ENCODE data around the gene PTPN22. TPM values are rescaled to one million over a fixed set of nuclear protein-coding genes. Genes with fewer than 3 reads are reported as not detected.

The PTPN22 gene
- total RNA-seq, 2 experiments from 2014 or later: 42.4 to 52.6 TPM

DNA sequence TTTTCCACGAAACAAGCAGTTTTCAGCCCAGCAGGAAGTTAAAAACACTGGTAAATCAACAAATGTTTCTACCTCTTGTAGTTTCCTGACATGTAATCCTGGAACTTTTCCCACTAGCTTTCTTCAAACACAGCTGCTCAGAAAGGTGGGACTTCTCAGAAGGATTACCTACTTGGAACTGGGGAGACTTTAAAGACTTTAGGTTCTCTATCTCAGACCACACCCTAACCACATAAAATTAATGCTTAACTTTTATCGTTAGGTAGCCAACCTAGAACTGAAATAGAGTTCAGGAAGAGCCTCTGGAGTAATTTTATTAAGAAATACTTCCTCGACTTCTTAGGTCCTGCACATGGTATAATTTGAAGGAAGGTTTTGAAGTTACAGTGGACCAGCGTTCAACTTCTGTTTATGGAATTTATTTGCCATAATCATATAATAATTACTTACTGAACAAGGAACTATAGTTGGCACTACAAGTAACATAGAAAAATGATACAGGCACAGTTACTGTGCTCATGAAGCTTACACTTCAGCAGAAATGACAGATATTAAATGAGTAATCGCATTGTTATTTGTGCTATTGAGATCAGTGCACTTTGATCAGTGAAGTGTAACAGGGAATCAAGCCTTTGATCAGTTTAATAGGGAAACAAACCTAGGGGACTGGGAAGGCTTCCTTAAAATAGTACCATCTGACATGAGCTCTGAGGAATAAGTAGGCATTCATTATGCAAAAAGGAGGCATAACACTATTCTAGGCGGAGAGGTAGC is 16.1 kb upstream of the PTPN22 start, which contains the start of gene BCL2L15:
BCL2L15 (minus strand) TSS at position 180 of the 774 bp plus-strand sequence. CDS start 206 bp downstream, outside the sequence.
- Mint-ChIP-seq H3K4me3 (no peak within 1 kb of the TSS), H3K4me1 (peaks cover 13% of the 10 kb centered on the region), H3K36me3 (ENCODE audit: low read depth) (peaks cover 4% of the 10 kb centered on the region), H3K27me3 (no peaks in the 10 kb centered on the region), H3K27ac (no peak within 1 kb of the TSS), H3K9me3 (ENCODE audit: low read depth) (no peaks in the 10 kb centered on the region)
- ChIA-PET POLR2A (no interaction called here), CTCF (interaction anchor here (1.0 kb wide), 2 partner anchors 52 to 59 kb away, joined by 3 read pairs; no protein-coding TSS in a partner anchor)
- intact Hi-C loops (cut with DNase I, micrococcal nuclease): no loop called here
- DNase-seq (no peak), ATAC-seq (no peak)

- ChIA-PET POLR2A (interaction anchor here (0.6 to 0.7 kb wide), 2 partner anchors 17 to 18 kb away, joined by 4 to 5 read pairs; partner anchors contain the start of genes AP4B1 and DCLRE1B), CTCF (interaction anchor here (0.7 to 1.0 kb wide), 3 partner anchors 12 to 60 kb away, joined by 3 to 4 read pairs (median 3); no protein-coding TSS in a partner anchor)
- ATAC-seq (no peak), DNase-seq (no peak)
- H3K36me3 Mint-ChIP-seq (ENCODE audit: low read depth): no peaks in the 10 kb centered on the region
- no peaks in the 10 kb centered on the region for H3K9me3 Mint-ChIP-seq (ENCODE audit: low read depth)
- H3K27ac Mint-ChIP-seq: no peak overlapping the region
- intact Hi-C loops (cut with DNase I, micrococcal nuclease): no loop called here
- peaks cover 13% of the 10 kb centered on the region for H3K4me1 Mint-ChIP-seq
- no peak overlapping the region for H3K4me3 Mint-ChIP-seq
- H3K27me3 Mint-ChIP-seq: no peaks in the 10 kb centered on the region
Measured at GRCh38 chr1:113886417-113887401, 15.2 kb upstream of the PTPN22 start.

- peaks cover 24% of the 10 kb centered on the region for H3K4me1 Mint-ChIP-seq
- ChIA-PET CTCF (interaction anchor here (0.8 to 1.6 kb wide), 3 partner anchors 12 to 45 kb away, joined by 3 to 5 read pairs (median 4); no protein-coding TSS in a partner anchor), POLR2A (no interaction called here)
- ATAC-seq: no peak
- intact Hi-C loops (cut with DNase I, micrococcal nuclease): no loop called here
- H3K27me3 Mint-ChIP-seq: no peaks in the 10 kb centered on the region
- DNase-seq: no peak
- H3K36me3 Mint-ChIP-seq (ENCODE audit: low read depth): no peaks in the 10 kb centered on the region
- H3K27ac Mint-ChIP-seq: no peak overlapping the region
- no peaks in the 10 kb centered on the region for H3K9me3 Mint-ChIP-seq (ENCODE audit: low read depth)
- H3K4me3 Mint-ChIP-seq: no peak overlapping the region
Measured at GRCh38 chr1:113881661-113882060, 10.1 kb upstream of the PTPN22 start.

DNA sequence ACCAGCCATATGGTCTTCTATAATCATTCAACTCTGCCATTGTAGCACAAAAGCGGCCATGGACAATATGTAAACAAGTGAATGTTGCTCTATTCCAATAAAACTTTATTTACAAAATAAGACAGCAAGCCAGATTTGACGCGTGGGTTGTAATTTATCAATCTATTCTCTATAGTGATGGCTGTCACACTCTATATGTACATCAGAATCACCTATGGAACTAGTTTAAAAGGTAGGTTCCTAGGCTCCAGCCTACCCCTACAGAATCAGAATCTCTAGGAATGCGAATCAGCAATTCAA is 8.2 kb upstream of the PTPN22 start:
- H3K4me1 Mint-ChIP-seq: peaks cover 37% of the 10 kb centered on the region
- ChIA-PET POLR2A (interaction anchor here (0.6 to 0.7 kb wide), 2 partner anchors 10 to 11 kb away, joined by 3 read pairs; no protein-coding TSS in a partner anchor), CTCF (interaction anchor here (0.9 kb wide), 1 partner anchor 20 kb away, joined by 3 read pairs; no protein-coding TSS in a partner anchor)
- no peaks in the 10 kb centered on the region for H3K27me3 Mint-ChIP-seq
- no peaks in the 10 kb centered on the region for H3K9me3 Mint-ChIP-seq (ENCODE audit: low read depth)
- intact Hi-C loops (cut with DNase I, micrococcal nuclease): loop anchor here in 1 of 2 experiments (10.0 kb wide), 1 partner anchor 835 kb away; the partner anchor contains the start of gene NRAS
- ATAC-seq (no peak), DNase-seq (no peak)
- no peak overlapping the region for H3K27ac Mint-ChIP-seq
- no peak overlapping the region for H3K4me3 Mint-ChIP-seq
- H3K36me3 Mint-ChIP-seq (ENCODE audit: low read depth): no peaks in the 10 kb centered on the region

DNA sequence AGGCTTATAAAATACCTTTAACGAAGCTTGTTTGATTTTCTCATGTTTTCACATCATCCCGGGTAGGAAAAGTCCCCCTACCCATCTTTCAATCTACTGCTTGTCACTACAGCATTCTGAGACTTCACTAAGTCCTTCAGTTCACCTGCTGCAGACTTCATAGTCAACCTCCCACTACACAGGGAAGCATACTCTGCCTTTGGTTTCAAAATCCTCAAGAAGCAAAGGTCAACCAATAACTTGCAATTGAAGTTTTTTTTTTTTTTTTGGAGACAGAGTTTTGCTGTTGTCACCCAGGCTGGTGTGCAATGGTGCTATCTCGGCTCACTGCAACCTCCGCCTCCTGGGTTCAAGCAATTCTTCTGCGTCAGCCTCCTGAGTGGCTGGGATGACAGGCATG is 4.7 kb upstream of the PTPN22 start:
- Mint-ChIP-seq H3K9me3 (ENCODE audit: low read depth) (no peaks in the 10 kb centered on the region), H3K4me3 (no peak overlapping the region), H3K27ac (no peak overlapping the region), H3K27me3 (no peaks in the 10 kb centered on the region), H3K4me1 (peaks cover 58% of the 10 kb centered on the region), H3K36me3 (ENCODE audit: low read depth) (no peaks in the 10 kb centered on the region)
- ATAC-seq (no peak), DNase-seq (no peak)
- CTCF ChIA-PET: interaction anchor here (1.2 kb wide), 1 partner anchor 41 kb away, joined by 3 read pairs; no protein-coding TSS in a partner anchor
- POLR2A ChIA-PET: interaction anchor here (0.5 to 1.2 kb wide), 3 partner anchors 13 to 28 kb away, joined by 3 to 8 read pairs (median 4); partner anchors contain the start of gene AP4B1
- intact Hi-C loops (cut with DNase I, micrococcal nuclease): loop anchor here in 1 of 2 experiments (10.0 kb wide), 1 partner anchor 839 kb away; the partner anchor contains the start of gene NRAS

- Mint-ChIP-seq H3K27ac (peak overlapping the region; percentile 20), H3K4me1 (peaks cover 53% of the 10 kb centered on the region), H3K9me3 (ENCODE audit: low read depth) (no peaks in the 10 kb centered on the region), H3K36me3 (ENCODE audit: low read depth) (no peaks in the 10 kb centered on the region), H3K27me3 (no peaks in the 10 kb centered on the region), H3K4me3 (no peak overlapping the region)
- no peak for ATAC-seq
- intact Hi-C loops (cut with DNase I, micrococcal nuclease): loop anchor here in 1 of 2 experiments (10.0 kb wide), 1 partner anchor 839 kb away; the partner anchor contains the start of gene NRAS
- ChIA-PET CTCF (interaction anchor here (0.7 to 2.2 kb wide), 4 partner anchors 20 to 41 kb away, joined by 3 to 15 read pairs (median 3); partner anchors contain the start of genes AP4B1 and DCLRE1B), POLR2A (interaction anchor here (0.5 to 1.2 kb wide), 4 partner anchors 13 to 63 kb away, joined by 3 to 8 read pairs (median 4); partner anchors contain the start of genes AP4B1 and RSBN1)
- DNase-seq: no peak
Measured at GRCh38 chr1:113875714-113876113, 4.2 kb upstream of the PTPN22 start.

GRCh38 chr1:113874012-113874879 is 2.7 kb upstream of the PTPN22 start:
- ChIA-PET POLR2A (no interaction called here), CTCF (interaction anchor here (0.6 to 2.2 kb wide), 3 partner anchors 30 to 84 kb away, joined by 3 to 15 read pairs (median 4); partner anchors contain the start of genes AP4B1 and DCLRE1B)
- H3K4me3 Mint-ChIP-seq: peak overlapping the region; percentile 18
- H3K27ac Mint-ChIP-seq: peak overlapping the region; percentile 93
- no peaks in the 10 kb centered on the region for H3K9me3 Mint-ChIP-seq (ENCODE audit: low read depth)
- intact Hi-C loops (cut with DNase I, micrococcal nuclease): loop anchor here in 1 of 2 experiments (5.0 to 10.0 kb wide), 2 partner anchors 62 to 841 kb away; partner anchors contain the start of genes NRAS and RSBN1
- peaks cover 60% of the 10 kb centered on the region for H3K4me1 Mint-ChIP-seq
- ATAC-seq (peak; percentile 57), DNase-seq (peak; percentile 41)
- H3K36me3 Mint-ChIP-seq (ENCODE audit: low read depth): peaks cover 4% of the 10 kb centered on the region
- no peaks in the 10 kb centered on the region for H3K27me3 Mint-ChIP-seq

DNA sequence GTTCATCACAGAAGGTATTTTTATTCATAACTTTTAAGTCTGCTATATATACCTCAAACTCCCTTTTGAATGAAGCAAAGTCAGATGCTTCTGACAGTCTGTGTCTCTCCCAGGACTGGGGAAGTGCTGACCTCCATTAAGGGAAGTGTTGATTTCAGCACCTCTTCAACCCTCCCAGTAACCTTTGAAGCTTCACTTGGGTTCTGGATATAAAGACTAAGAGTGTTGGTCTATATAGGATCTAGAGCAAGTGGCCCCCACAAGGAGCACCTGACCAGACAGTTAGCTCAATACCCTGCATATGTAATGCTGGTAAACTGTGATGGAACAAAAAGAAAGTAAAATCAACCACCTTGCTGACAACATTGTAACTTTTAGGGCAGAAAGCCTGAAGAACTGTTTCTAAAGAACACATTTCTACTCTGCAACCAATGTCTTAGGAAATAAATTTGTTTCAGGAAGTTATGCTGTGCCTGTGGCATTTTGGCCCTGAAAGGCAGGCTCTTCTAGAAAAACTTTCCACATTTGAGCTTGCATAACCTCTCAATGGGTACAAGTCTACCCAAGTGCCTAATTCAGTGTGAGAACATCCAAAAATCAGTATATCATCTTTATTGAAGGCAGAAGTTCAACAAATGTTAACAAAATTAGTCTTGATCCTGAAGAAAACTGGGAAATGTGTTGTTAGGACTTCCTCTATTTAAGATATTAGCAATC is 865 bp upstream of the PTPN22 start:
- ChIA-PET CTCF (interaction anchor here (0.7 to 0.9 kb wide), 2 partner anchors 12 to 57 kb away, joined by 3 to 6 read pairs; partner anchors contain the start of gene HIPK1), POLR2A (no interaction called here)
- DNase-seq (peak; percentile 28), ATAC-seq (peak; percentile 14)
- intact Hi-C loops (cut with DNase I, micrococcal nuclease): loop anchor here in 1 of 2 experiments (5.0 to 10.0 kb wide), 2 partner anchors 60 to 842 kb away; partner anchors contain the start of genes NRAS and RSBN1
- Mint-ChIP-seq H3K4me1 (peaks cover 69% of the 10 kb centered on the region), H3K27me3 (no peaks in the 10 kb centered on the region), H3K27ac (peak overlapping the region; percentile 99), H3K4me3 (peak overlapping the region; percentile 84), H3K9me3 (ENCODE audit: low read depth) (no peaks in the 10 kb centered on the region), H3K36me3 (ENCODE audit: low read depth) (peaks cover 11% of the 10 kb centered on the region)

DNA sequence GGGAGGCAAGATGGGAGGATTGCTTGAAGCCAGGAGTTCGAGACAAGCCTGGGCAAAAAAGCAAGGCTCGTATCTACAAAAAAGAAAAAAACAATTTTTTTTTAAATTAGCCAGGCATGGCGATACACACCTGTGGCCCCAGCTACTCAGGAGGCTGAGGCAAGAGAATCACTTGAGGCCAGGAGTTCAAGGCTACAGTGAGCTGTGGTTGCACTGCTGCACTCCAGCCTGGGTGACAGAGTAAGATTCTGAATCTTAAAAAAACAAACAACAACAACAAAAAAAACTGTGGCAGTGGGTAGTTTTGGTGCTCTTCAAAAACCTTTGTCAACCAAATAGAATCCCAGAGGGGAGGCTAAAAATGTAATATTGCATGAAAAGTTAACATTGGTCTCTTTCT is 734 bp downstream of the PTPN22 start:
- ChIA-PET CTCF (interaction anchor here (1.0 to 3.4 kb wide), 6 partner anchors 11 to 60 kb away, joined by 3 to 14 read pairs (median 7); partner anchors contain the start of genes AP4B1, DCLRE1B and HIPK1), POLR2A (interaction anchor here (1.0 to 2.6 kb wide), 5 partner anchors 11 to 69 kb away, joined by 3 to 11 read pairs (median 4); partner anchors contain the start of genes AP4B1 and HIPK1)
- H3K36me3 Mint-ChIP-seq (ENCODE audit: low read depth): peaks cover 11% of the 10 kb centered on the region
- DNase-seq (peak; percentile 50), ATAC-seq (no peak)
- H3K4me1 Mint-ChIP-seq: peaks cover 70% of the 10 kb centered on the region
- H3K4me3 Mint-ChIP-seq: peak overlapping the region; percentile 84
- intact Hi-C loops (cut with DNase I, micrococcal nuclease): loop anchor here (1.0 to 10.0 kb wide), 11 partner anchors 32 to 1252 kb away; partner anchors contain the start of genes RSBN1 (in 2 of the 2), AP4B1 (in 1 of the 2), CAPZA1 (in 1 of the 2) and DCLRE1B (in 1 of the 2)
- H3K27ac Mint-ChIP-seq: peak overlapping the region; percentile 99
- no peaks in the 10 kb centered on the region for H3K27me3 Mint-ChIP-seq
- no peaks in the 10 kb centered on the region for H3K9me3 Mint-ChIP-seq (ENCODE audit: low read depth)

Measured in activated CD4-positive, alpha-beta T cell treated with anti-CD3 and anti-CD28 coated beads for 36 hours (primary cell).